Endothelial cell of umbilical vein (primary cell): ENCODE data around the gene FOXP1.

Experiments used
- CTCF ChIP-seq, 2 donors: IDR thresholded peaks; 1 replicate in 1 of 2; 2 replicates in 1 of 2; pipeline ENCODE4 v1.5.1; 2011; ENCODE audit warnings: low read length in 2 of 2, mild to moderate bottlenecking in 2 of 2, moderate library complexity in 2 of 2, control low read depth in 1 of 2, inconsistent platforms in 1 of 2, low read depth in 1 of 2; ENCODE audit not compliant: insufficient read depth in 1 of 2; ENCODE audit errors: extremely low read depth in 1 of 2
- EZH2 ChIP-seq: IDR thresholded peaks from 2 replicates; pipeline ENCODE4 v1.6.1; 2012; ENCODE audit warnings: borderline replicate concordance, low read depth, mild to moderate bottlenecking, moderate library complexity, low read length, inconsistent platforms; ENCODE audit not compliant: severe bottlenecking
- FOS ChIP-seq: IDR thresholded peaks from 2 replicates; pipeline ENCODE4 v1.6.1; 2011; ENCODE audit warnings: mild to moderate bottlenecking, low read length, moderate library complexity, borderline replicate concordance; ENCODE audit not compliant: insufficient read depth
- JUN ChIP-seq: IDR thresholded peaks from 2 replicates; pipeline ENCODE4 v1.6.1; 2011; ENCODE audit warnings: borderline replicate concordance, low read depth; ENCODE audit not compliant: insufficient read length, insufficient read depth
- POLR2A ChIP-seq: IDR thresholded peaks from 2 replicates; pipeline ENCODE4 v1.6.1; 2012; ENCODE audit warnings: low read depth, mild to moderate bottlenecking, control low read depth, low read length
- POLR2AphosphoS5 ChIP-seq: IDR thresholded peaks from 2 replicates; pipeline ENCODE4 v1.6.1; 2012; ENCODE audit warnings: low read depth, mild to moderate bottlenecking, control low read depth, low read length, moderate library complexity; ENCODE audit not compliant: insufficient read depth

GRCh38 chr3:71482771-71483170, 100.8 kb downstream of the FOXP1 start:
- TF ChIP-seq CTCF (IDR thresholded peaks at IDR 0.05; ENCODE audit: extremely low read depth in 1 of 2, insufficient read depth in 1 of 2, low read depth in 1 of 2, low read length in 2 of 2) (no peak), POLR2A (no peak), FOS (no peak), EZH2 (no peak), JUN (no peak), POLR2AphosphoS5 (no peak)
